ENCODE results near the gene RSPO1.

- TF ChIP-seq CTCF (IDR thresholded peaks at IDR 0.05) (no peak), USF2 (IDR thresholded peaks at IDR 0.05; ENCODE audit: borderline replicate concordance, low read depth, low read length) (no peak), POLR2AphosphoS5 (IDR thresholded peaks at IDR 0.05; ENCODE audit: low read depth, low read length) (no peak)
Measured at GRCh38 chr1:37671261-37671660, 36.6 kb upstream of the RSPO1 start.
